Activated CD8-positive, alpha-beta T cell treated with anti-CD3 and anti-CD28 coated beads for 36 hours (primary cell): ENCODE measurements around the gene CLNK. TPM values are rescaled to one million over a fixed set of nuclear protein-coding genes. Genes with fewer than 3 reads are reported as not detected.

Source experiments
- ATAC-seq: fragments of 200-7000 bp; cut with Tn5 transposase; one replicate; pipeline ENCODE4 v1.10.0; 2021; ENCODE audit warnings: mild to moderate bottlenecking, moderate library complexity
- CTCF ChIA-PET: fragments of 350-600 bp; sonication (Branson Sonifier 250); formaldehyde crosslinking; loops from one replicate; lab custom pipeline; 2021; ENCODE audit warnings: antibody characterized with exemption; lab: Charles Lee
- POLR2A ChIA-PET: fragments of 350-600 bp; sonication (Branson Sonifier 250); formaldehyde crosslinking; loops from one replicate; lab custom pipeline; 2021; ENCODE audit warnings: antibody characterized with exemption; lab: Charles Lee
- DNase-seq: peaks from one replicate; pipeline ENCODE4 v3.0.0-alpha.2; 2020
- H3K27ac Mint-ChIP-seq: one replicate; pipeline ENCODE4 v1.8.0; 2021; ENCODE audit warnings: mild to moderate bottlenecking, mixed read lengths
- H3K27me3 Mint-ChIP-seq: one replicate; pipeline ENCODE4 v1.8.0; 2021; ENCODE audit warnings: mixed read lengths
- H3K36me3 Mint-ChIP-seq: one replicate; pipeline ENCODE4 v1.8.0; 2021; ENCODE audit warnings: low read depth, mixed read lengths
- H3K4me1 Mint-ChIP-seq: one replicate; pipeline ENCODE4 v1.8.0; 2021; ENCODE audit warnings: low read depth, mixed read lengths
- H3K4me3 Mint-ChIP-seq: one replicate; pipeline ENCODE4 v1.8.0; 2021; ENCODE audit warnings: mild to moderate bottlenecking, moderate library complexity, mixed read lengths
- H3K9me3 Mint-ChIP-seq: one replicate; pipeline ENCODE4 v1.8.0; 2021; ENCODE audit warnings: mixed read lengths
- CTCF ChIP-seq: fragments of 200-600 bp; IDR thresholded peaks from one replicate; pipeline ENCODE4 v1.8.0; 2022; ENCODE audit warnings: antibody characterized with exemption, mild to moderate bottlenecking
- intact Hi-C: fragments of 100-400 bp; cut with micrococcal nuclease; formaldehyde crosslinking; loops from one replicate; pipeline ENCODE4 v1.10.0; 2022
- total RNA-seq, 2 experiments: library from RNA; stranded (reverse); gene quantifications; one replicate each; pipeline ENCODE4 v1.2.3, GENCODE V29; 2021

CLNK gene
- total RNA-seq, 2 experiments from 2014 or later: 0.18 TPM; not detected in 1

- Mint-ChIP-seq H3K4me1 (no peaks in the 10 kb centered on the region), H3K27ac (no peak overlapping the region), H3K27me3 (no peaks in the 10 kb centered on the region), H3K4me3 (no peak overlapping the region), H3K36me3 (no peaks in the 10 kb centered on the region), H3K9me3 (no peaks in the 10 kb centered on the region)
- intact Hi-C loops: no loop called here
- ChIA-PET CTCF (no interaction called here), POLR2A (no interaction called here)
- DNase-seq (no peak), ATAC-seq (no peak)
- no peak for TF ChIP-seq CTCF
These were observed 12.5 kb upstream of the CLNK start for GRCh38 chr4:10697086-10697485.

- no peaks in the 10 kb centered on the region for H3K4me1 Mint-ChIP-seq
- H3K27me3 Mint-ChIP-seq: no peaks in the 10 kb centered on the region
- TF ChIP-seq CTCF: no peak
- POLR2A ChIA-PET: no interaction called here
- H3K36me3 Mint-ChIP-seq: no peaks in the 10 kb centered on the region
- H3K9me3 Mint-ChIP-seq: no peaks in the 10 kb centered on the region
- CTCF ChIA-PET: no interaction called here
- intact Hi-C loops: no loop called here
- ATAC-seq (no peak), DNase-seq (no peak)
- H3K27ac Mint-ChIP-seq: no peak overlapping the region
- no peak overlapping the region for H3K4me3 Mint-ChIP-seq
These were observed 11.7 kb upstream of the CLNK start for GRCh38 chr4:10696253-10696652.

- H3K36me3 Mint-ChIP-seq: no peaks in the 10 kb centered on the region
- H3K27ac Mint-ChIP-seq: no peak overlapping the region
- DNase-seq (no peak), ATAC-seq (no peak)
- CTCF ChIA-PET: no interaction called here
- H3K9me3 Mint-ChIP-seq: no peaks in the 10 kb centered on the region
- no peak overlapping the region for H3K4me3 Mint-ChIP-seq
- no peaks in the 10 kb centered on the region for H3K27me3 Mint-ChIP-seq
- POLR2A ChIA-PET: no interaction called here
- no peak for TF ChIP-seq CTCF
- intact Hi-C loops: no loop called here
- H3K4me1 Mint-ChIP-seq: no peaks in the 10 kb centered on the region
These were observed 10.3 kb upstream of the CLNK start for GRCh38 chr4:10694828-10695209.

- POLR2A ChIA-PET: interaction anchor here (1.1 kb wide), 1 partner anchor 8 kb away, joined by 3 read pairs; no protein-coding TSS in a partner anchor
- DNase-seq (no peak), ATAC-seq (no peak)
- Mint-ChIP-seq H3K4me3 (no peak overlapping the region), H3K27me3 (no peaks in the 10 kb centered on the region), H3K36me3 (no peaks in the 10 kb centered on the region), H3K9me3 (no peaks in the 10 kb centered on the region), H3K27ac (no peak overlapping the region), H3K4me1 (no peaks in the 10 kb centered on the region)
- CTCF ChIA-PET: interaction anchor here (1.3 kb wide), 1 partner anchor 12 kb away, joined by 3 read pairs; no protein-coding TSS in a partner anchor
- intact Hi-C loops: no loop called here
- TF ChIP-seq CTCF: no peak
These were observed 9.7 kb upstream of the CLNK start for GRCh38 chr4:10694151-10694827.

- ChIA-PET CTCF (interaction anchor here (1.0 kb wide), 1 partner anchor 36 kb away, joined by 3 read pairs; no protein-coding TSS in a partner anchor), POLR2A (no interaction called here)
- H3K27me3 Mint-ChIP-seq: no peaks in the 10 kb centered on the region
- H3K36me3 Mint-ChIP-seq: no peaks in the 10 kb centered on the region
- DNase-seq (no peak), ATAC-seq (no peak)
- TF ChIP-seq CTCF: no peak
- H3K4me1 Mint-ChIP-seq: peaks cover 3% of the 10 kb centered on the region
- intact Hi-C loops: no loop called here
- H3K27ac Mint-ChIP-seq: no peak overlapping the region
- H3K9me3 Mint-ChIP-seq: no peaks in the 10 kb centered on the region
- no peak overlapping the region for H3K4me3 Mint-ChIP-seq
These were observed 7.1 kb upstream of the CLNK start for GRCh38 chr4:10691651-10692050.
